Upper lobe of right lung (tissue), 1 donor: Measurements from ENCODE around the gene ENKUR. TPM values are rescaled to one million over a fixed set of nuclear protein-coding genes. Genes with fewer than 3 reads are reported as not detected.

Experiments
- ATAC-seq: fragments of 200-7000 bp; cut with Tn5 transposase; one replicate; pipeline ENCODE4 v1.9.1; 2020; ENCODE audit warnings: mild to moderate bottlenecking, moderate library complexity
- DNase-seq: peaks from one replicate; pipeline ENCODE4 v3.0.0-alpha.2; 2020
- H3K27ac ChIP-seq: fragments of 200-600 bp; one replicate; pipeline ENCODE4 v1.8.0; 2022
- H3K27me3 ChIP-seq: fragments of 200-600 bp; one replicate; pipeline ENCODE4 v1.8.0; 2022; ENCODE audit warnings: mild to moderate bottlenecking
- H3K36me3 ChIP-seq: fragments of 200-600 bp; one replicate; pipeline ENCODE4 v1.8.0; 2022
- H3K4me1 ChIP-seq: fragments of 200-600 bp; one replicate; pipeline ENCODE4 v1.8.0; 2022
- H3K4me3 ChIP-seq: fragments of 200-600 bp; one replicate; pipeline ENCODE4 v1.8.0; 2022; ENCODE audit warnings: mild to moderate bottlenecking
- H3K9me3 ChIP-seq: fragments of 200-600 bp; one replicate; pipeline ENCODE4 v1.8.0; 2022
- intact Hi-C: fragments of 100-400 bp; cut with DNase I; formaldehyde crosslinking; loops from one replicate; pipeline ENCODE4 v1.11.0; 2022
- total RNA-seq: library from RNA; stranded (reverse); fragmentation: NEBNext Ultra II Directional; extraction: Animal tissue kit (Norgen Biotek cat#: 25700); gene quantifications from one replicate; pipeline ENCODE4 v1.2.1, GENCODE V29; 2021
- TF ChIP-seq, protein P1 (sequence below): fragments of 200-600 bp; IDR thresholded peaks from one replicate; pipeline ENCODE4 v1.8.0; 2022; ENCODE audit warnings: antibody characterized with exemption
- donor health status: DM: no; HTN: yes; CAD: no; lungs with severe emphysema.

The ENKUR gene
- total RNA-seq, 1 donor from 2014 or later: 0.49 TPM

DNA sequence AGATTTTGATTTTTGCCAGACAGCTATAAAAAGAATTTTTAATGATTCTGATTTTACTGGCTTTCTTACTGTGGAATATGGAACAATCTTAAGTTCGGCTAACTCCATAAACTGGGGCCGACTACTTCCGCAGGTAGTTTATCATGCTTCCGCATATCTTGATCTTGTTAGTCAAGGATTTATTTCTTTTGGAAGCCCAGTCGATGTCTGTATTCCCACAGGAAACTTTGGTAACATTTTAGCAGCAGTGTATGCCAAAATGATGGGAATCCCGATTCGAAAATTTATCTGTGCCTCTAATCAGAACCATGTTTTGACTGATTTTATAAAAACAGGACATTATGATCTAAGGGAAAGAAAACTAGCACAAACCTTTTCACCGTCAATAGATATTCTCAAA, 8.6 kb upstream of the ENKUR start:
- Histone ChIP-seq H3K9me3 (no peaks in the 10 kb centered on the region), H3K4me3 (no peak overlapping the region), H3K27ac (no peak overlapping the region), H3K36me3 (no peaks in the 10 kb centered on the region), H3K27me3 (no peaks in the 10 kb centered on the region), H3K4me1 (no peaks in the 10 kb centered on the region)
- DNase-seq (no peak), ATAC-seq (no peak)
- TF ChIP-seq, protein P1, sequence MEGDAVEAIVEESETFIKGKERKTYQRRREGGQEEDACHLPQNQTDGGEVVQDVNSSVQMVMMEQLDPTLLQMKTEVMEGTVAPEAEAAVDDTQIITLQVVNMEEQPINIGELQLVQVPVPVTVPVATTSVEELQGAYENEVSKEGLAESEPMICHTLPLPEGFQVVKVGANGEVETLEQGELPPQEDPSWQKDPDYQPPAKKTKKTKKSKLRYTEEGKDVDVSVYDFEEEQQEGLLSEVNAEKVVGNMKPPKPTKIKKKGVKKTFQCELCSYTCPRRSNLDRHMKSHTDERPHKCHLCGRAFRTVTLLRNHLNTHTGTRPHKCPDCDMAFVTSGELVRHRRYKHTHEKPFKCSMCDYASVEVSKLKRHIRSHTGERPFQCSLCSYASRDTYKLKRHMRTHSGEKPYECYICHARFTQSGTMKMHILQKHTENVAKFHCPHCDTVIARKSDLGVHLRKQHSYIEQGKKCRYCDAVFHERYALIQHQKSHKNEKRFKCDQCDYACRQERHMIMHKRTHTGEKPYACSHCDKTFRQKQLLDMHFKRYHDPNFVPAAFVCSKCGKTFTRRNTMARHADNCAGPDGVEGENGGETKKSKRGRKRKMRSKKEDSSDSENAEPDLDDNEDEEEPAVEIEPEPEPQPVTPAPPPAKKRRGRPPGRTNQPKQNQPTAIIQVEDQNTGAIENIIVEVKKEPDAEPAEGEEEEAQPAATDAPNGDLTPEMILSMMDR: no peak
- intact Hi-C loops: no loop called here

DNA sequence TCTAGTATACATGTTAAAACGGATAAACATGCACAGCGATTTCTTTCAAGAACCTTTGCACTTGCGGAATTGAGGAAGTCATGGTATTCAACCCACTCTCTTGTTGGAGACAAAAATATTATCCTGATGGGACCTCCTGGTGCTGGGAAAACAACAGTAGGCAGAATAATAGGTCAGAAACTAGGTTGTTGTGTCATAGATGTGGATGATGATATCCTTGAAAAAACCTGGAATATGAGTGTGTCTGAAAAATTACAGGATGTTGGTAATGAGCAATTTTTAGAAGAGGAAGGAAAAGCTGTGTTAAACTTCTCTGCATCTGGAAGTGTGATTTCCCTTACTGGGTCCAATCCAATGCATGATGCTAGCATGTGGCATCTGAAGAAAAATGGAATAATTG, 7.3 kb upstream of the ENKUR start:
- ATAC-seq (no peak), DNase-seq (no peak)
- Histone ChIP-seq H3K27me3 (no peaks in the 10 kb centered on the region), H3K4me1 (no peaks in the 10 kb centered on the region), H3K4me3 (no peak overlapping the region), H3K27ac (no peak overlapping the region), H3K36me3 (no peaks in the 10 kb centered on the region), H3K9me3 (no peaks in the 10 kb centered on the region)
- intact Hi-C loops: no loop called here
- TF ChIP-seq, protein P1: no peak

DNA sequence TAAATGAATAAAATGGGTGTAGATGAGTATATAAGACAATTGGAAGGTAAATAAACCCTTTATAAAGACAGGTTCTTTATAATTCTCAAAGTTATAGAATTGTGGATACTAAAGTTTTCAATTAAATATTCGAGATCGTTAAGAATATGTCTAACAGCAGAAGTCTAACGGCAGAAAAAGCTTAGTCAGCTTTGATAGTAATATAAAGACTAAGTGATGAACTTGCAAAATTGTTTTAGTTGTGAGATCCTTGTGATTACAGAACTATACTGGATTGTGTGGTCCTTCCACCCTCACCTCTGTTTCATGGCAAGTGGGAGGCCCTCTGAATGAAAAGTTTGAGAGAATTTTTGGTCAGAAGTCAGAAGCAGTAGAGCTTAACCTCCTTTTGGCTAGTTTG, 2.7 kb upstream of the ENKUR start:
- intact Hi-C loops: no loop called here
- no peaks in the 10 kb centered on the region for H3K36me3 ChIP-seq
- ATAC-seq: no peak

DNA sequence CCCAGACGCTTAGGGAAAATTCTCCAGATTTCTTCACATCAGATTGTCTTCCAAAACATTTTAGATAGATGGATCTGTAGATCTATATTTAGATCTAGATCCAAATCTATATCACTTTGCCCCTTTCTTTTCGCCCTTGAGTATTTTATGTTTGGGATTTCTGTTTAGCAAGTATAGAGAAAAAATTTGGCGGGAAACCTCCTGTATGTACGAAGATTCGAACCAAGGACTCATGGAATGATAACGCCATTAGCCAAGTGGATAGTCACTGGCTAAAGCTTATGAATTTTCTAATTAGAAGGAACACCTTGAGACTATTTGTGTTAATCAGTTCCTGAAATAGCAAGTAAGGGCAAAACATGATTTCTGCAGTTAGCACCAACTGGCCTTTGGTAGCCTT, 1.7 kb upstream of the ENKUR start:
- peak overlapping the region; percentile 72 for H3K4me3 ChIP-seq
- H3K9me3 ChIP-seq: no peaks in the 10 kb centered on the region
- peak overlapping the region; percentile 91 for H3K27ac ChIP-seq
- ATAC-seq (no peak), DNase-seq (no peak)
- intact Hi-C loops: no loop called here
- H3K36me3 ChIP-seq: no peaks in the 10 kb centered on the region
- H3K4me1 ChIP-seq: peaks cover 6% of the 10 kb centered on the region
- TF ChIP-seq, protein P1: no peak
- no peaks in the 10 kb centered on the region for H3K27me3 ChIP-seq

More for the DNA sequence above, 2.7 kb upstream of the ENKUR start:
- Histone ChIP-seq H3K4me3 (no peak overlapping the region), H3K27ac (no peak overlapping the region), H3K9me3 (no peaks in the 10 kb centered on the region), H3K27me3 (no peaks in the 10 kb centered on the region), H3K4me1 (peaks cover 6% of the 10 kb centered on the region)
- DNase-seq: no peak
- TF ChIP-seq, protein P1: no peak

DNA sequence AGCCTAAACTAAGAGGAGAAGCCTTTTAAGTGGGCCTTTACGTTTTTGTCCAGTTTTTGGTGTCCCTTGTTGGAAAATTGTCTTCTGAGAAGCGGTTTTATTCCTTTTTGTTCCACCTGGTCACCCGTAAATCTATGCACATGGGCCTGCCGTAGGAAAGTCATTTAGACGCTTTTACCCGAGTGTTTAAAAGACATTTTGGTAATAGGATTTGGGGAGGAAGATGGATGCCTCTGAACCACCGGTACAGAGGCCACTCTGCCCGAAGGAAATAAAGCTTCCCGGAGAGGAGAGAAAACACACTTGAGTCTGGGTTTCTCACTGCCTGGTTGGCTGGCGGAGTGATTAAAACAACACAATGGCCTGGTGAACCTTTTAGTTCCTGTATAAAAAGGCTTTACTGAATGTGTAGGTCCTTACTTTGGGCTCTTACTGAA, 1.2 kb upstream of the ENKUR start:
- ATAC-seq: peak; percentile 0
- intact Hi-C loops: no loop called here
- no peaks in the 10 kb centered on the region for H3K27me3 ChIP-seq

More for the DNA sequence above, 1.2 kb upstream of the ENKUR start:
- Histone ChIP-seq H3K36me3 (no peaks in the 10 kb centered on the region), H3K9me3 (no peaks in the 10 kb centered on the region), H3K27ac (peak overlapping the region; percentile 91), H3K4me1 (peaks cover 6% of the 10 kb centered on the region), H3K4me3 (peak overlapping the region; percentile 72)
- no peak for DNase-seq
- TF ChIP-seq, protein P1: no peak
